DMS153 treated with DMSO at 0.1 percent for 48 hours (cell line): Measurements from ENCODE around the gene NKX6-2.
"Not testable (repeated sequence)": the region's sequence is repeated elsewhere in the genome, so short reads cannot be mapped to it uniquely, and the experiment has no call there.

Experiments
- DNase-seq: peaks from one replicate; lab custom pipeline; 2025; ENCODE audit not compliant: unreplicated experiment; lab: John Stamatoyannopoulos, UW

Gene NKX6-2

GRCh38 chr10:132783165-132783939 is 2.6 kb downstream of the NKX6-2 start:
- DNase-seq, result no peak

- no peak for DNase-seq
Measured at GRCh38 chr10:132781556-132781955, 4.4 kb downstream of the NKX6-2 start.

- DNase-seq, result no peak
Measured at GRCh38 chr10:132780356-132780755, 5.6 kb downstream of the NKX6-2 start.

- no peak for DNase-seq
Measured at GRCh38 chr10:132779549-132780294, 6.2 kb downstream of the NKX6-2 start.

GRCh38 chr10:132777441-132777840 is 8.5 kb downstream of the NKX6-2 start:
- DNase-seq, result no peak

GRCh38 chr10:132776821-132777220 is 9.1 kb downstream of the NKX6-2 start:
- no peak for DNase-seq

- DNase-seq, result no peak
Measured at GRCh38 chr10:132776186-132776585, 9.8 kb downstream of the NKX6-2 start.

GRCh38 chr10:132774902-132775863 is 10.8 kb downstream of the NKX6-2 start:
- no peak for DNase-seq

- DNase-seq, result no peak
Measured at GRCh38 chr10:132774181-132774901, 11.6 kb downstream of the NKX6-2 start.

GRCh38 chr10:132772816-132773215 is 13.1 kb downstream of the NKX6-2 start:
- DNase-seq, result not testable (repeated sequence)

GRCh38 chr10:132770061-132771021 is 15.6 kb downstream of the NKX6-2 start:
- no peak for DNase-seq

GRCh38 chr10:132768346-132769248 is 17.4 kb downstream of the NKX6-2 start:
- no peak for DNase-seq

GRCh38 chr10:132766291-132766690 is 19.7 kb downstream of the NKX6-2 start:
- no peak for DNase-seq

GRCh38 chr10:132765435-132765834 is 20.5 kb downstream of the NKX6-2 start:
- DNase-seq, result no peak

- DNase-seq, result no peak
Measured at GRCh38 chr10:132764108-132764507, 21.8 kb downstream of the NKX6-2 start.

- DNase-seq, result no peak
Measured at GRCh38 chr10:132763545-132763944, 22.4 kb downstream of the NKX6-2 start.

GRCh38 chr10:132762267-132762666 is 23.7 kb downstream of the NKX6-2 start:
- no peak for DNase-seq

- no peak for DNase-seq
Measured at GRCh38 chr10:132761395-132762060, 24.4 kb downstream of the NKX6-2 start.
